ENCODE results near the gene YTHDC1.

Gene YTHDC1

DNA sequence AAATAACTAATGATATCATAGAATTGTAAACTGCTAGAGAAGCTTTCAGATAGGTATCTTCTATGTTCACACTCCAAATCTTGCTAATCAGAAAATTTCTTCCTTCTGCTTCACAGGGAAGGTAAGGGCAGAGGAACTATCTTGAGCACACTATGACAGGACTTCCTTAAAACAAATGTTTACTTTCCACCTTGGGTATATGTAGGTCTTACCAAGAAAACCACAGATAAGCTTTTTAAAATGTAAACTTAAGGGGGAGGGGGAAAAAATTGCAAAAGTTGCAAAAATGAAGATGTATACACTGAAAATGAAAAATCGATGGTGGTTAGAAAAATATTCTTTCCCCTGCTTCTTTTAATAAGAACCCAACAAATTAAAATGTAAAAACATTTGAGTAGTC lies 30.9 kb downstream of the YTHDC1 start:
- H3K9ac ChIP-seq = no peak overlapping the region

DNA sequence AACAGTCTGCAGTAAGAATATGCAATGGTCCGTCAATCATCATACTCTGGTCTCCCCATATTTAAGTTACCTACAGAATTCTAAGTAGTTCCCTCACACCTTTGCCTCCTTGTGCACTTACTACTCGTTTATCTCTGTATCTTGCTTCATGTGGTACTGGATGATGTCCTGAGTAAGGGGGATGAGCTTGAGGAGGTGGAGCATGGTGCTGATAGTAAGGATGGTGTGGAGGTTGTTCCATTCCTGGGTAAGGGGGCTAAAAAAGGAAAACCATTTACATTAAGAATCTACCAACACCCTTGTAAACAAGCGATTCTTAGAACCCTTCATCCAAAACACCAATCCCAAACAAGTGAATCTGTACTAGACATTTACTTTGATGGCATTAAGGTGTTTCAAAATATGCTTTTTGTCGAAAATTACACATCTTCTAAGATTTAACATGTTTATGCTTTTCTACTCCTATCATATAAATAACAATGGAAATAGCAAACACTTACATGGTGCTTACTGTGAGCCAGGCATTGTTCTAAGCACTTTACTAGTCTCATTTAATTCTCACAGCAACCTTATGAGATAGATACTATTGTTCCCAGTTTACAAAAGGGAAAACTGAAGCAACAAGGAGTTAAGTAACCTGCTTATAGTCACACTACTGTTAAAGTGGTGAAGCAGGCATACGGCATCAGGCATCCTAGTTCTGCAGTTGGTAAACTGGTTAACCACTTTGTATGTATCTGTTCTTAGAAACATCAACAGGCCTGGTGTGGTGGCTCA lies 33.5 kb downstream of the YTHDC1 start:
- H3K4me3 ChIP-seq = no peak overlapping the region
- no peak for TF ChIP-seq Cebpa-rat (IDR thresholded peaks at IDR 0.05)

More for the DNA sequence above, 30.9 kb downstream of the YTHDC1 start:
- no peak for TF ChIP-seq Cebpa-rat (IDR thresholded peaks at IDR 0.05)
- no peak overlapping the region for H3K4me3 ChIP-seq
- no peak overlapping the region for H3K4me2 ChIP-seq
- H3K9me3 ChIP-seq (replicated peaks in 1 of 11) = no peaks in the 10 kb centered on the region
- peaks cover 84 to 98% (median 94%) of the 10 kb centered on the region in 11 experiments for H3K36me3 ChIP-seq
- H3K4me1 ChIP-seq = peaks cover 0 to under 1% (median 0%) of the 10 kb centered on the region in 10 experiments; a peak in 3 of 20 replicates
- no peak overlapping the region for H3K27ac ChIP-seq
- H3K27me3 ChIP-seq = no peaks in the 10 kb centered on the region
- H4K20me1 ChIP-seq = peaks cover 0 to 44% (median 8%) of the 10 kb centered on the region in 11 experiments; a peak in 11 of 22 replicates

DNA sequence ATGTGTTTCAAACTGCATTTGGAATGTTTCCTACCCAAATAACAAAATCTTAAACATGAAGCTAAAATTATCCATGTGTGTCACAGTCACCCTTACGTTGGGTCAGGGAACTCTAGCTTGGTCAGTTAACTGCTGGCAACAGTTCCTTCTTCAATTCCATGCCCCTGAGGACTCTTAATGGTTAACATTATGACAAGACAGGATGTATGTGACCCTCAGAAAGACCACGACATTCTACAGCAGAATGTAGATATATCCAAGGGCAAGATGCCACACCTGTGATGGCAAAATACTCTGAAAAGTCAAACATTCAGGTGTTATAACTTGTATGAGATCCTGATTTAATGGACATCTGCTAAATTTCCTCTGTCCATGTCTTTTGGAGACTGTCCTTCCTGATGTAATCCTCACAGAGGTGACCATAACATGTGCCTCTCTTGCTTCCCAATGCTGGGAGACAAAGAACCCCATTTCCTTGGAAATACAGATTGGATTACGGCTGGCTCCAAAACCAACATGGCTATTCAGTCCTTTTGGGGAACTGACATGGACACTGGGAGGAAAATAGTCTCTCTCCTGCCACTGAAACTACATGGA lies 39.1 kb downstream of the YTHDC1 start:
- TF ChIP-seq Cebpa-rat (IDR thresholded peaks at IDR 0.05) = no peak
- H3K4me3 ChIP-seq = no peak overlapping the region
- H4K20me1 ChIP-seq = peaks cover 0 to 4% (median 0%) of the 10 kb centered on the region in 11 experiments; a peak in 3 of 22 replicates
- no peak overlapping the region for H3K4me2 ChIP-seq
- no peak overlapping the region for H3K27ac ChIP-seq
- no peaks in the 10 kb centered on the region for H3K27me3 ChIP-seq
- no peaks in the 10 kb centered on the region for H3K9me3 ChIP-seq (replicated peaks in 1 of 11)
- H3K9ac ChIP-seq = no peak overlapping the region
- H3K4me1 ChIP-seq = no peaks in the 10 kb centered on the region
- H3K36me3 ChIP-seq = peaks cover 48 to 62% (median 53%) of the 10 kb centered on the region in 11 experiments

More for the DNA sequence above, 33.5 kb downstream of the YTHDC1 start:
- Histone ChIP-seq H3K27me3 (no peaks in the 10 kb centered on the region), H3K27ac (no peak overlapping the region), H3K4me1 (no peaks in the 10 kb centered on the region), H3K4me2 (no peak overlapping the region), H3K9ac (no peak overlapping the region), H3K9me3 (replicated peaks in 1 of 11) (no peaks in the 10 kb centered on the region), H4K20me1 (peaks cover 0 to 20% (median 4%) of the 10 kb centered on the region in 11 experiments; a peak in 7 of 22 replicates), H3K36me3 (peaks cover 85 to 98% (median 94%) of the 10 kb centered on the region in 11 experiments)

DNA sequence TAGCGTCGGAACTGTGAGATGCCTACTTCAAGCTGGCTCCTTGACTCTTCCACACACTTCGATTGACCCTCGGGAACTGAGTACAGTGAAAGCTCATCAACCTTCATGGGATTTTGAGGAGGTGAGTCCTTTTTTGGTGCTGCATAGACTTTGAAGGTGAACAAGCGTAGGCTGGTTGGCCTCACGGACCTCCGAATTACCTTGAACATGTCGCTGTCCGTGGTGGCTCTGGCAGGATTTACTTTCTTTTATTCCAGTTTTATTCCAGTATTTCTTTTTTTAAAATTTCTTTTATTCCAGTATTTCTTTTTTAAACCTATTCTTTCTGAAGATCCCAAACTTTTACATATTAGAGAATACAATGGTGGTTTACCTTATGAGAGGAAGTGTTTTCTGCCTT lies 45.2 kb downstream of the YTHDC1 start:
- no peak overlapping the region for H3K4me2 ChIP-seq
- no peaks in the 10 kb centered on the region for H3K4me1 ChIP-seq
- no peak for TF ChIP-seq Cebpa-rat (IDR thresholded peaks at IDR 0.05)
- no peaks in the 10 kb centered on the region for H3K27me3 ChIP-seq
- H4K20me1 ChIP-seq = no peaks in the 10 kb centered on the region
- H3K36me3 ChIP-seq = peaks cover 0 to 2% (median 0%) of the 10 kb centered on the region in 11 experiments; a peak in 1 of 22 replicates
- H3K27ac ChIP-seq = no peak overlapping the region
- no peak overlapping the region for H3K9ac ChIP-seq
- no peak overlapping the region for H3K4me3 ChIP-seq
- H3K9me3 ChIP-seq (replicated peaks in 1 of 11) = no peaks in the 10 kb centered on the region

DNA sequence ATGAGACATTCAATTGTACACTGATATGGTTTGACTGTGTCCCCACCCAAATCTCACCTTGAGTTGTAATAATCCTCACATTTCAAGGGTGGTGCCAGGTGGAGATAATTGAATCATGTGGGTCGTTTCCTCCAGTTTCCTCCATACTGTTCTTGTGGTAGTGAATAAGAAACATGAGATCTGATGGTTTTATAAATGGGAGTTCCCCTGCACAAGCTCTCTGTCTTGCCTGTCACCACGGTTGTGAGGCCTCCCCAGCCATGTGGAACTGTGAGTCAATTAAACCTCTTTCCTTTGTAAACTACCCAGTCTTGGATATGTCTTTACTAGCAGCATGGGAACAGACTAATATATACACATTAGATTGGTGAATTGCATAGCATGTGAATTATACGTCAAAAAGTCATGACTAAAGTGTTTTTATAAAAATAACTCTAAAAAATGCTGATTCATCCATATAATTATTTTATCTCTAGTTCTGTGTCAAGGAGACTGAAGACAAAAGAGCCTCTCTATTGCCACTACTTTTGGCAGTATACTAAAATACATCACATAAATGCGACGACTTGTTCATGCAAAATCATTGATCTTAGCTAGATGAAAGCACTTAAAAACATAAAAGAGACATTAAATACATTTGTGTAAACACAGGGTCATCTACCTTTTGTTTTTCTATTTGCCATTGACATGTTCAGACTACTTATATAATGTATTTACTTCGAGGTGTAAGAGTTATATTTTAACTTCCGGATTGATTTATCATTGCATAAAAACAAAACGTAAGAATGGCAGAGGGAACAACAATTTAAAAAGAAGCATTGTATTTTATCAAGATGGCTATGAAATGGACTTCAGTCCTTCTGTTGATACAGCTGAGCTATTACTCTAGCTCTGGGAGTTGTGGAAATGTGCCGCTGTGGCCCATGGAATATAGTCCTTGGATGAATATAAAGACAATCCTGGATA lies 50.1 kb downstream of the YTHDC1 start:
- Histone ChIP-seq H3K36me3 (no peaks in the 10 kb centered on the region), H3K9me3 (replicated peaks in 1 of 11) (peaks cover 0 to 12% (median 5%) of the 10 kb centered on the region in 11 experiments; a peak in 6 of 22 replicates), H3K27me3 (no peaks in the 10 kb centered on the region), H3K4me2 (no peak overlapping the region), H3K27ac (no peak overlapping the region), H3K4me3 (no peak overlapping the region), H4K20me1 (no peaks in the 10 kb centered on the region), H3K9ac (no peak overlapping the region), H3K4me1 (no peaks in the 10 kb centered on the region)
- TF ChIP-seq Cebpa-rat (IDR thresholded peaks at IDR 0.05) = no peak

DNA sequence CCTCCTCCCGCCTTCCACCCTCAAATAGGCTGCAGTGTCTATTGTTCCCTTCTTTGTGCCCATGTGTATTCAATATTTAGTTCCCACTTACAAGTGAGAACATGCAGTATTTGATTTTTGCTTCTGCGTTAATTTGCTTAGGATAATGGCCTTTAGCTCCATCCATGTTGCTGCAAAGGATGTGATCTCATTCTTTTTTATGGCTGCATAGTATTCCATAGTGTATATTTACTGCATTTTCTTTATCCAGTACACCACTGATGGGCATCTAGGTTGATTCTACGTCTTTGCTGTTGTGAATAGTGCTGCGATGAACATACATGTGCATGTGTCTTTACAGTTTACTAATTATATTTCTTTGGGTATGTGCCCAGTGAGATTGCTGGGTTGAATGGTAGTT lies 52.8 kb downstream of the YTHDC1 start:
- H3K4me2 ChIP-seq = no peak overlapping the region
- no peaks in the 10 kb centered on the region for H3K36me3 ChIP-seq
- TF ChIP-seq Cebpa-rat (IDR thresholded peaks at IDR 0.05) = no peak
- H3K4me3 ChIP-seq = no peak overlapping the region
- no peaks in the 10 kb centered on the region for H3K27me3 ChIP-seq
- no peaks in the 10 kb centered on the region for H3K4me1 ChIP-seq
- H3K9ac ChIP-seq = no peak overlapping the region
- no peaks in the 10 kb centered on the region for H4K20me1 ChIP-seq
- H3K27ac ChIP-seq = no peak overlapping the region
- H3K9me3 ChIP-seq (replicated peaks in 1 of 11) = peaks cover 0 to 12% (median 5%) of the 10 kb centered on the region in 11 experiments; a peak in 8 of 22 replicates

DNA sequence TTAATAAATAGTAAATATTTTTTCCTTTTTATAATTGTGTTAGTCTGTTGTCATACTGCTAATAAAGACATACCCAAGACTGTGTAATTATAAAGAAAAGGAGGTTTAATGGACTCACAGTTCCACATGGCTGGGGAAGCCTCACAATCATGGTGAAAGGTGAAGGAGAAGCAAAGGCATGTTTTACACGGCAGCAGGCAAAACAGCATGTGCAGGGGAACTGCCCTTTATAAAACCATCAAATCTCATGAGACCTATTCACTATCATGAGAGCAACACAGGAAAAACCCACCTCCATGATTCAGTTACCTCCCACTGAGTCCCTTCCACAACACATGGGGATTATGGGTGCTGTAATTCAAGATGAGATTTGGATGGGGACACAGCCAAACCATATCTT lies 58.6 kb downstream of the YTHDC1 start:
- H3K9me3 ChIP-seq (replicated peaks in 1 of 11) = peaks cover 0 to 14% (median 7%) of the 10 kb centered on the region in 11 experiments; a peak in 6 of 22 replicates
- H3K4me1 ChIP-seq = no peaks in the 10 kb centered on the region
- H3K27me3 ChIP-seq = no peaks in the 10 kb centered on the region
- no peak overlapping the region for H3K4me2 ChIP-seq
- H3K4me3 ChIP-seq = no peak overlapping the region
- H3K36me3 ChIP-seq = no peaks in the 10 kb centered on the region
- TF ChIP-seq Cebpa-rat (IDR thresholded peaks at IDR 0.05) = no peak
- no peak overlapping the region for H3K27ac ChIP-seq
- H3K9ac ChIP-seq = no peak overlapping the region
- H4K20me1 ChIP-seq = no peaks in the 10 kb centered on the region

DNA sequence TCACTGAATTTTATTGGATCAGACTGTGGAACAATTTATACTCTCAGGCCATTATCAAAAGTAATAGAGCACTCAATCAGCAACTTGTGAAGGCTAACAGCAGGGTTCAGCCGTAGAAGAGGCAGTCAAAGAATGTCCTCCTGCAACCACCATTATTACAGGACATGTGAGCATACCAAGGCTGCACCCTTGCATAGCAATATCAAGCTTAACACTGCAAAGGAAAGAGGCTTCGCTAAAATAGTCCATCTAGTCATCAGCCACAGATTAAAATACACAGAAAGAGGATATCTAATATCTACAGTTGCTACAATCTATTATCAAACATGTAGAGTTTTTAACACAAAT lies 61.5 kb downstream of the YTHDC1 start:
- Histone ChIP-seq H3K36me3 (no peaks in the 10 kb centered on the region), H3K27ac (no peak overlapping the region), H3K4me2 (no peak overlapping the region), H3K9ac (no peak overlapping the region), H4K20me1 (no peaks in the 10 kb centered on the region), H3K4me3 (no peak overlapping the region), H3K9me3 (replicated peaks in 1 of 11) (peaks cover 0 to 14% (median 7%) of the 10 kb centered on the region in 11 experiments; a peak in 6 of 22 replicates), H3K27me3 (no peaks in the 10 kb centered on the region), H3K4me1 (no peaks in the 10 kb centered on the region)
- TF ChIP-seq Cebpa-rat (IDR thresholded peaks at IDR 0.05) = no peak
